Panc1 (cell line): ENCODE measurements around the gene TBCB. TPM values are rescaled to one million over a fixed set of nuclear protein-coding genes. Genes with fewer than 3 reads are reported as not detected.

Experiments
- ATAC-seq: fragments of 200-7000 bp; cut with Tn5 transposase; 2 replicates; pipeline ENCODE4 v1.9.1; 2020; ENCODE audit warnings: mild to moderate bottlenecking, moderate library complexity
- BruUV-seq: library from RNA; stranded (reverse); fragments of 400-500 nt; replicated peaks from 2 replicates; lab custom pipeline; 2021; lab: Mats Ljungman, UMichigan
- CTCF ChIA-PET: fragments of 300-600 bp; sonication (Branson Sonifier 250); formaldehyde crosslinking; loops from one replicate; lab custom pipeline; 2022; ENCODE audit warnings: antibody characterized with exemption; lab: Charles Lee
- POLR2A ChIA-PET: fragments of 300-600 bp; sonication (Branson Sonifier 250); formaldehyde crosslinking; loops from one replicate; lab custom pipeline; 2022; ENCODE audit warnings: antibody characterized with exemption; lab: Charles Lee
- DNase-seq: peaks from one replicate; pipeline ENCODE4 v3.0.0-alpha.2; 2010; ENCODE audit warnings: low read depth, low spot score
- H3K27ac ChIP-seq: 2 replicates; pipeline ENCODE4 v1.5.1; 2011; ENCODE audit warnings: mild to moderate bottlenecking, low read length, inconsistent platforms
- H3K27me3 ChIP-seq: fragments of 200-500 bp; sonication (Bioruptor generic); 2 replicates; pipeline ENCODE4 v1.6.0; 2014; ENCODE audit warnings: low read length, inconsistent platforms; ENCODE audit not compliant: control insufficient read depth, insufficient read depth
- H3K36me3 ChIP-seq: fragments of 200-500 bp; sonication (Bioruptor generic); 2 replicates; pipeline ENCODE4 v1.5.1; 2014; ENCODE audit warnings: inconsistent platforms, mild to moderate bottlenecking, low read length, moderate library complexity; ENCODE audit not compliant: control insufficient read depth, insufficient read depth
- H3K4me1 ChIP-seq: 2 replicates; pipeline ENCODE4 v1.5.1; 2011; ENCODE audit warnings: inconsistent platforms, mild to moderate bottlenecking, low read length, moderate library complexity; ENCODE audit not compliant: control insufficient read depth, insufficient read depth
- H3K4me3 ChIP-seq, 2 experiments: 2 replicates each; pipeline ENCODE4 v1.5.1; 2011 to 2012; ENCODE audit warnings: low read depth in 2 of 2, low read length in 2 of 2, mild to moderate bottlenecking in 2 of 2, inconsistent platforms in 1 of 2, moderate library complexity in 1 of 2
- H3K9me3 ChIP-seq: fragments of 200-500 bp; sonication (Bioruptor generic); 2 replicates; pipeline ENCODE4 v1.5.1; 2014; ENCODE audit warnings: low read depth, mild to moderate bottlenecking, inconsistent platforms, low read length, moderate library complexity; ENCODE audit not compliant: control insufficient read depth, insufficient read depth
- POLR2AphosphoS5 ChIP-seq: IDR thresholded peaks from 2 replicates; pipeline ENCODE4 v1.6.1; 2012; ENCODE audit warnings: mild to moderate bottlenecking, low read depth, low read length, moderate library complexity
- REST ChIP-seq, 2 experiments: IDR thresholded peaks; 2 replicates each; pipeline ENCODE4 v1.6.1; 2011 to 2012; ENCODE audit warnings: low read depth in 2 of 2, control low read depth in 1 of 2, low read length in 1 of 2, mild to moderate bottlenecking in 1 of 2, moderate library complexity in 1 of 2; ENCODE audit not compliant: insufficient read depth in 1 of 2
- SIN3A ChIP-seq: IDR thresholded peaks from 2 replicates; pipeline ENCODE4 v1.6.1; 2012; ENCODE audit warnings: low read depth, mild to moderate bottlenecking, low read length, moderate library complexity, borderline replicate concordance; ENCODE audit not compliant: insufficient read depth
- TCF7L2 ChIP-seq: IDR thresholded peaks from 2 replicates; pipeline ENCODE4 v1.6.1; 2011; ENCODE audit warnings: mild to moderate bottlenecking, low read depth, low read length, inconsistent platforms
- in situ Hi-C: cut with HindIII; loops from 2 replicates; pipeline ENCODE4 v1.10.0; 2016; ENCODE audit warnings: low sequenced_read_pairs, low pct_unique_long_range_greater_than_20kb
- intact Hi-C: fragments of 100-400 bp; cut with micrococcal nuclease; formaldehyde crosslinking; loops from one replicate; pipeline ENCODE4 v1.10.0; 2022; ENCODE audit not compliant: unreplicated experiment
- total RNA-seq: library from RNA; stranded (reverse); gene quantifications from one replicate; pipeline ENCODE4 v1.2.1, GENCODE V29; 2021; ENCODE audit not compliant: unreplicated experiment
- TF ChIP-seq, protein P1 (sequence below): fragments of 450-650 bp; IDR thresholded peaks from 2 replicates; pipeline ENCODE4 v1.5.1; 2017; ENCODE audit warnings: mild to moderate bottlenecking

The TBCB gene
- total RNA-seq, 1 experiment from 2014 or later, result 496 TPM

GRCh38 chr19:36089847-36090246 is 25.4 kb upstream of the TBCB start:
- ATAC-seq, result 0 out of 2 replicates have a peak, but pooled peaks have one; percentile 16
- BruUV-seq, result no TSS peak
- intact Hi-C loops (no loop called here), in situ Hi-C loops (no loop called here)
- ChIA-PET CTCF (no interaction called here), POLR2A (no interaction called here)
- Histone ChIP-seq H3K27me3 (no peaks in the 10 kb centered on the region), H3K9me3 (no peaks in the 10 kb centered on the region), H3K4me1 (no peaks in the 10 kb centered on the region), H3K4me3 (no peak overlapping the region), H3K27ac (no peak overlapping the region), H3K36me3 (peaks cover 12% of the 10 kb centered on the region)
- no peak for DNase-seq
- TF ChIP-seq POLR2AphosphoS5, result no peak
- TF ChIP-seq SIN3A, result no peak
- TF ChIP-seq TCF7L2, result no peak

- POLR2A ChIA-PET, result no interaction called here
- CTCF ChIA-PET, result no interaction called here
- no TSS peak for BruUV-seq
- ATAC-seq (peak; percentile 8; the same call in 1 of the 2 replicates), DNase-seq (no peak)
- H3K4me3 ChIP-seq, result no peak overlapping the region
- H3K36me3 ChIP-seq, result peaks cover 20% of the 10 kb centered on the region
- intact Hi-C loops, result no loop called here
- H3K27me3 ChIP-seq, result no peaks in the 10 kb centered on the region
- no peaks in the 10 kb centered on the region for H3K4me1 ChIP-seq
- H3K9me3 ChIP-seq, result no peaks in the 10 kb centered on the region
- H3K27ac ChIP-seq, result no peak overlapping the region
- in situ Hi-C loops, result no loop called here
- TF ChIP-seq POLR2AphosphoS5, result no peak
- TF ChIP-seq, protein P1, sequence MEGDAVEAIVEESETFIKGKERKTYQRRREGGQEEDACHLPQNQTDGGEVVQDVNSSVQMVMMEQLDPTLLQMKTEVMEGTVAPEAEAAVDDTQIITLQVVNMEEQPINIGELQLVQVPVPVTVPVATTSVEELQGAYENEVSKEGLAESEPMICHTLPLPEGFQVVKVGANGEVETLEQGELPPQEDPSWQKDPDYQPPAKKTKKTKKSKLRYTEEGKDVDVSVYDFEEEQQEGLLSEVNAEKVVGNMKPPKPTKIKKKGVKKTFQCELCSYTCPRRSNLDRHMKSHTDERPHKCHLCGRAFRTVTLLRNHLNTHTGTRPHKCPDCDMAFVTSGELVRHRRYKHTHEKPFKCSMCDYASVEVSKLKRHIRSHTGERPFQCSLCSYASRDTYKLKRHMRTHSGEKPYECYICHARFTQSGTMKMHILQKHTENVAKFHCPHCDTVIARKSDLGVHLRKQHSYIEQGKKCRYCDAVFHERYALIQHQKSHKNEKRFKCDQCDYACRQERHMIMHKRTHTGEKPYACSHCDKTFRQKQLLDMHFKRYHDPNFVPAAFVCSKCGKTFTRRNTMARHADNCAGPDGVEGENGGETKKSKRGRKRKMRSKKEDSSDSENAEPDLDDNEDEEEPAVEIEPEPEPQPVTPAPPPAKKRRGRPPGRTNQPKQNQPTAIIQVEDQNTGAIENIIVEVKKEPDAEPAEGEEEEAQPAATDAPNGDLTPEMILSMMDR, result no peak
- TF ChIP-seq REST (IDR thresholded peaks at IDR 0.05; ENCODE audit: insufficient read depth in 1 of 2, low read depth in 2 of 2, low read length in 1 of 2), result no peak
- no peak for TF ChIP-seq TCF7L2
- TF ChIP-seq SIN3A, result no peak
These were observed 24.2 kb upstream of the TBCB start for GRCh38 chr19:36090910-36091695.

- no peaks in the 10 kb centered on the region for H3K9me3 ChIP-seq
- no peaks in the 10 kb centered on the region for H3K4me1 ChIP-seq
- in situ Hi-C loops, result no loop called here
- peaks cover 23% of the 10 kb centered on the region for H3K36me3 ChIP-seq
- no peaks in the 10 kb centered on the region for H3K27me3 ChIP-seq
- intact Hi-C loops, result no loop called here
- TF ChIP-seq TCF7L2 (no peak), SIN3A (no peak), POLR2AphosphoS5 (no peak), REST (IDR thresholded peaks at IDR 0.05; ENCODE audit: insufficient read depth in 1 of 2, low read depth in 2 of 2, low read length in 1 of 2) (no peak)
- TF ChIP-seq, protein P1, result no peak
- ChIA-PET CTCF (no interaction called here), POLR2A (no interaction called here)
- H3K27ac ChIP-seq, result no peak overlapping the region
- no TSS peak for BruUV-seq
- H3K4me3 ChIP-seq, result no peak overlapping the region
- ATAC-seq, result 0 out of 2 replicates have a peak, but pooled peaks have one; percentile 17
- DNase-seq, result no peak
These were observed 22.7 kb upstream of the TBCB start for GRCh38 chr19:36092566-36092965.
